H9 (cell line): Measurements from ENCODE around the gene RIMKLA. TPM values are rescaled to one million over a fixed set of nuclear protein-coding genes. Genes with fewer than 3 reads are reported as not detected.

Experiments
- DNase-seq: peaks from one replicate; pipeline ENCODE4 v3.0.0-alpha.2; 2017
- H2AFZ ChIP-seq: one replicate; pipeline ENCODE4 v1.6.1; 2013; ENCODE audit warnings: mild to moderate bottlenecking, low read length, control low read depth, moderate library complexity
- H2AK5ac ChIP-seq: 2 replicates; pipeline ENCODE4 v1.6.1; 2013; ENCODE audit warnings: low read length, control low read depth, mixed read lengths; ENCODE audit not compliant: insufficient read length
- H2BK120ac ChIP-seq: one replicate; pipeline ENCODE4 v1.6.1; 2013; ENCODE audit warnings: low read depth, mild to moderate bottlenecking, low read length, control low read depth, inconsistent platforms; ENCODE audit not compliant: poor library complexity, severe bottlenecking
- H2BK12ac ChIP-seq: 2 replicates; pipeline ENCODE4 v1.6.1; 2013; ENCODE audit warnings: low read length, control low read depth, mixed read lengths, low read depth; ENCODE audit not compliant: insufficient read length
- H2BK15ac ChIP-seq: 2 replicates; pipeline ENCODE4 v1.6.1; 2013; ENCODE audit warnings: low read depth, low read length, control low read depth
- H2BK20ac ChIP-seq: one replicate; pipeline ENCODE4 v1.6.1; 2013; ENCODE audit warnings: low read depth, mild to moderate bottlenecking, low read length, control low read depth, inconsistent platforms; ENCODE audit not compliant: poor library complexity, severe bottlenecking
- H2BK5ac ChIP-seq: 2 replicates; pipeline ENCODE4 v1.6.1; 2013; ENCODE audit warnings: low read length, control low read depth, mixed read lengths; ENCODE audit not compliant: insufficient read length
- H3K14ac ChIP-seq: 2 replicates; pipeline ENCODE4 v1.6.1; 2013; ENCODE audit warnings: low read length, control low read depth; ENCODE audit not compliant: insufficient read depth
- H3K18ac ChIP-seq: 2 replicates; pipeline ENCODE4 v1.6.1; 2013; ENCODE audit warnings: low read depth, mild to moderate bottlenecking, mixed read lengths, low read length, control low read depth; ENCODE audit not compliant: insufficient read length
- H3K23ac ChIP-seq: 2 replicates; pipeline ENCODE4 v1.6.1; 2013; ENCODE audit warnings: low read length, control low read depth, mixed read lengths, low read depth; ENCODE audit not compliant: insufficient read length
- H3K23me2 ChIP-seq: 2 replicates; pipeline ENCODE4 v1.6.1; 2013; ENCODE audit warnings: low read depth, mild to moderate bottlenecking, mixed read lengths, low read length, control low read depth; ENCODE audit not compliant: insufficient read length, poor library complexity, severe bottlenecking
- H3K27ac ChIP-seq: 2 replicates; pipeline ENCODE4 v1.5.1; 2013; ENCODE audit warnings: low read length, control low read depth, mixed read lengths, low read depth; ENCODE audit not compliant: insufficient read length
- H3K27me3 ChIP-seq: 2 replicates; pipeline ENCODE4 v1.6.1; 2013; ENCODE audit warnings: low read length, control low read depth, inconsistent platforms; ENCODE audit not compliant: insufficient read depth
- H3K4ac ChIP-seq: 2 replicates; pipeline ENCODE4 v1.6.1; 2013; ENCODE audit warnings: low read depth, mild to moderate bottlenecking, control low read depth, inconsistent platforms, low read length, moderate library complexity
- H3K4me1 ChIP-seq: 2 replicates; pipeline ENCODE4 v1.6.1; 2013; ENCODE audit warnings: low read length, control low read depth, inconsistent platforms; ENCODE audit not compliant: insufficient read depth
- H3K4me2 ChIP-seq: 2 replicates; pipeline ENCODE4 v1.6.1; 2013; ENCODE audit warnings: low read length, control low read depth, mixed read lengths; ENCODE audit not compliant: insufficient read length, insufficient read depth
- H3K56ac ChIP-seq: 2 replicates; pipeline ENCODE4 v1.6.1; 2013; ENCODE audit warnings: low read depth, mild to moderate bottlenecking, mixed read lengths, low read length, control low read depth; ENCODE audit not compliant: insufficient read length
- H3K79me1 ChIP-seq: 2 replicates; pipeline ENCODE4 v1.6.1; 2013; ENCODE audit warnings: low read depth, mild to moderate bottlenecking, moderate library complexity, low read length, control low read depth, inconsistent platforms; ENCODE audit not compliant: insufficient read depth, poor library complexity, severe bottlenecking
- H3K79me2 ChIP-seq: 2 replicates; pipeline ENCODE4 v1.6.1; 2013; ENCODE audit warnings: low read length, control low read depth, inconsistent platforms; ENCODE audit not compliant: insufficient read depth
- H3K9ac ChIP-seq: 2 replicates; pipeline ENCODE4 v1.6.1; 2013; ENCODE audit warnings: low read length, control low read depth, mixed read lengths; ENCODE audit not compliant: insufficient read length; ENCODE audit errors: extremely low read depth
- H3K9me3 ChIP-seq: one replicate; pipeline ENCODE4 v1.6.1; 2013; ENCODE audit warnings: low read depth, low read length, inconsistent platforms; ENCODE audit not compliant: control insufficient read depth
- H3T11ph ChIP-seq: one replicate; pipeline ENCODE4 v1.6.1; 2013; ENCODE audit warnings: mild to moderate bottlenecking, low read length, control low read depth, inconsistent platforms
- H4K20me1 ChIP-seq: one replicate; pipeline ENCODE4 v1.6.1; 2013; ENCODE audit not compliant: control insufficient read depth, insufficient read length, insufficient read depth
- H4K5ac ChIP-seq: 2 replicates; pipeline ENCODE4 v1.6.1; 2013; ENCODE audit warnings: low read depth, mild to moderate bottlenecking, mixed read lengths, low read length, control low read depth; ENCODE audit not compliant: insufficient read length
- H4K8ac ChIP-seq: replicated peaks from 2 replicates; pipeline ENCODE4 v1.6.1; 2013; ENCODE audit warnings: low read length, control low read depth, mixed read lengths, low read depth; ENCODE audit not compliant: insufficient read length
- H4K91ac ChIP-seq: 2 replicates; pipeline ENCODE4 v1.6.1; 2013; ENCODE audit warnings: low read depth, mild to moderate bottlenecking, moderate library complexity, mixed read lengths, low read length, control low read depth; ENCODE audit not compliant: insufficient read length
- H3K27ac Mint-ChIP-seq, 3 experiments: 2 replicates in 2 of 3; 3 replicates in 1 of 3; pipeline ENCODE4 v1.8.0; 2020 to 2021; ENCODE audit warnings: mixed read lengths in 3 of 3, mild to moderate bottlenecking in 1 of 3, moderate library complexity in 1 of 3
- H3K27me3 Mint-ChIP-seq: 2 replicates; pipeline ENCODE4 v1.8.0; 2021; ENCODE audit warnings: low read depth, mild to moderate bottlenecking, moderate library complexity, mixed read lengths
- H3K36me3 Mint-ChIP-seq, 3 experiments: 2 replicates in 2 of 3; 3 replicates in 1 of 3; pipeline ENCODE4 v1.8.0; 2020 to 2021; ENCODE audit warnings: low read depth in 3 of 3, mixed read lengths in 3 of 3; ENCODE audit not compliant: insufficient read depth in 1 of 3
- H3K4me1 Mint-ChIP-seq, 2 experiments: 2 replicates each; pipeline ENCODE4 v1.8.0; 2020; ENCODE audit warnings: mixed read lengths in 2 of 2
- H3K4me3 Mint-ChIP-seq, 2 experiments: 2 replicates in 1 of 2; 3 replicates in 1 of 2; pipeline ENCODE4 v1.8.0; 2020 to 2021; ENCODE audit warnings: mild to moderate bottlenecking in 2 of 2, mixed read lengths in 2 of 2, moderate library complexity in 1 of 2
- H3K9me3 Mint-ChIP-seq, 2 experiments: 2 replicates in 1 of 2; 3 replicates in 1 of 2; pipeline ENCODE4 v1.8.0; 2020; ENCODE audit warnings: mild to moderate bottlenecking in 2 of 2, mixed read lengths in 2 of 2, moderate library complexity in 1 of 2
- CTCF ChIP-seq: fragments of 200-600 bp; sonication (generic); conservative IDR thresholded peaks from 3 replicates; pipeline ENCODE4 v1.8.0; 2021; ENCODE audit warnings: antibody characterized with exemption, mild to moderate bottlenecking
- WGBS: extraction: QIAGEN DNeasy Blood & Tissue Kit; methylation state at CpG from one replicate; pipeline ENCODE4 v1.1.7; 2013; ENCODE audit warnings: missing lambda C conversion rate, low lambda C conversion rate, mixed read lengths; ENCODE audit not compliant: insufficient read length; ENCODE audit errors: extremely low coverage; 5-methylcytosine and 5-hydroxymethylcytosine counted together
- total RNA-seq: library from RNA; stranded (reverse); gene quantifications from 2 replicates; pipeline ENCODE4 v1.2.1, GENCODE V29; 2021

Gene RIMKLA
- total RNA-seq, 1 experiment from 2014 or later, result 4.7 TPM

- Histone ChIP-seq H3K79me1 (no peaks in the 10 kb centered on the region), H2BK120ac (no peak overlapping the region), H2AFZ (no peak overlapping the region), H3K4me1 (no peaks in the 10 kb centered on the region), H3K27me3 (no peaks in the 10 kb centered on the region), H3K79me2 (no peaks in the 10 kb centered on the region), H3K23me2 (no peaks in the 10 kb centered on the region), H3K18ac (no peak overlapping the region), H3K4me2 (no peak overlapping the region), H2BK15ac (no peak overlapping the region), H3K27ac (no peak overlapping the region), H3K14ac (no peak overlapping the region), H3K23ac (no peak overlapping the region), H2BK5ac (no peak overlapping the region), H4K5ac (no peak overlapping the region), H3T11ph (no peak overlapping the region), H4K20me1 (no peaks in the 10 kb centered on the region), H2AK5ac (no peak overlapping the region), H3K9me3 (no peaks in the 10 kb centered on the region), H3K56ac (no peak overlapping the region), H4K91ac (no peak overlapping the region), H2BK20ac (no peak overlapping the region), H4K8ac (no peak overlapping the region), H3K4ac (no peak overlapping the region), H3K9ac (no peak overlapping the region), H2BK12ac (no peak overlapping the region)
- Mint-ChIP-seq H3K4me1 (no peaks in the 10 kb centered on the region), H3K4me3 (no peak overlapping the region), H3K27ac (no peak overlapping the region), H3K9me3 (no peaks in the 10 kb centered on the region), H3K36me3 (no peaks in the 10 kb centered on the region), H3K27me3 (no peaks in the 10 kb centered on the region)
- no CpG with 5 or more reads among the region's 2 CpGs for WGBS
- no peak for DNase-seq
- TF ChIP-seq CTCF, result no peak
These were observed 11.7 kb downstream of the RIMKLA start for GRCh38 chr1:42392255-42392654.
